HuH-7 (cell line): ENCODE results near the gene PDLIM1.
A peak's percentile ranks its signal among the peaks of the same experiment; 100 is the strongest.

Source experiments
- DNase-seq: peaks from one replicate; pipeline ENCODE4 v3.0.0; 2011; ENCODE audit warnings: low spot score

Gene PDLIM1

GRCh38 chr10:95290461-95291364 is at the start of gene PDLIM1:
TSS of gene PDLIM1 (minus strand) at chr10:95291003. CDS start at chr10:95290915, 88 bp downstream.
- DNase-seq = peak; percentile 84

- DNase-seq = no peak
Measured at GRCh38 chr10:95339863-95340262, 49.1 kb upstream of the PDLIM1 start.

- no peak for DNase-seq
Measured at GRCh38 chr10:95337423-95338160, 46.8 kb upstream of the PDLIM1 start.

GRCh38 chr10:95336702-95337101 is 45.9 kb upstream of the PDLIM1 start:
- no peak for DNase-seq

- DNase-seq = no peak
Measured at GRCh38 chr10:95335933-95336699, 45.3 kb upstream of the PDLIM1 start.

- no peak for DNase-seq
Measured at GRCh38 chr10:95334805-95335144, 44.0 kb upstream of the PDLIM1 start.

- no peak for DNase-seq
Measured at GRCh38 chr10:95333997-95334804, 43.4 kb upstream of the PDLIM1 start.

GRCh38 chr10:95332666-95333249 is 42.0 kb upstream of the PDLIM1 start:
- no peak for DNase-seq

GRCh38 chr10:95331596-95332130 is 40.9 kb upstream of the PDLIM1 start:
- DNase-seq = no peak

GRCh38 chr10:95330966-95331453 is 40.2 kb upstream of the PDLIM1 start:
- no peak for DNase-seq

GRCh38 chr10:95329296-95329695 is 38.5 kb upstream of the PDLIM1 start:
- no peak for DNase-seq

- DNase-seq = no peak
Measured at GRCh38 chr10:95328013-95328412, 37.2 kb upstream of the PDLIM1 start.

GRCh38 chr10:95327367-95327766 is 36.6 kb upstream of the PDLIM1 start:
- no peak for DNase-seq

- no peak for DNase-seq
Measured at GRCh38 chr10:95326396-95326795, 35.6 kb upstream of the PDLIM1 start.

- no peak for DNase-seq
Measured at GRCh38 chr10:95325863-95326262, 35.1 kb upstream of the PDLIM1 start.

- no peak for DNase-seq
Measured at GRCh38 chr10:95324436-95325268, 33.8 kb upstream of the PDLIM1 start.

GRCh38 chr10:95321554-95322301 is 30.9 kb upstream of the PDLIM1 start:
- no peak for DNase-seq

GRCh38 chr10:95319239-95319638 is 28.4 kb upstream of the PDLIM1 start:
- no peak for DNase-seq

- no peak for DNase-seq
Measured at GRCh38 chr10:95315509-95315908, 24.7 kb upstream of the PDLIM1 start.
